HepG2 (cell line): ENCODE measurements around the gene MMP3. TPM values are rescaled to one million over a fixed set of nuclear protein-coding genes. Genes with fewer than 3 reads are reported as not detected.

Source experiments
- ATAC-seq: fragments of 200-7000 bp; cut with Tn5 transposase; 3 replicates; pipeline ENCODE4 v1.9.1; 2020; ENCODE audit warnings: mild to moderate bottlenecking, moderate library complexity
- BruUV-seq: library from RNA; stranded (reverse); fragments of 400-500 nt; replicated peaks from 2 replicates; lab custom pipeline; 2021; lab: Mats Ljungman, UMichigan
- CTCF ChIA-PET: fragments of 300-600 bp; formaldehyde crosslinking; extraction: SDS; loops from one replicate; lab custom pipeline; 2021; ENCODE audit warnings: low total read pairs, inconsistent platforms, low intra/inter-chr PET ratio; lab: Yijun Ruan, JAX
- POLR2A ChIA-PET: fragments of 350-600 bp; sonication (Branson Sonifier 250); formaldehyde crosslinking; loops from one replicate; lab custom pipeline; 2020; ENCODE audit warnings: antibody characterized with exemption, inconsistent platforms; lab: Yijun Ruan, JAX
- DNase-seq: peaks from one replicate; pipeline ENCODE4 v3.0.0-alpha.2; 2015; ENCODE audit warnings: low spot score
- FAIRE-seq: peaks from 3 replicates; lab custom pipeline; 2011; peaks lifted over from hg19 to GRCh38; lab: Jason Lieb, UNC
- H2AFZ ChIP-seq: one replicate; pipeline ENCODE4 v1.6.1; 2011; ENCODE audit warnings: low read length, inconsistent platforms
- H3K27ac ChIP-seq: fragments of 300-600 bp; 3 replicates; pipeline ENCODE4 v1.8.0; 2011; ENCODE audit warnings: mixed run types, mild to moderate bottlenecking, mixed read lengths, low read length, inconsistent platforms; ENCODE audit not compliant: insufficient read depth; ENCODE audit errors: extremely low read length
- H3K27me3 ChIP-seq, 2 experiments: fragments of 200-600 bp in 1 of 2; 2 replicates in 1 of 2; 3 replicates in 1 of 2; pipeline versions ENCODE4 v1.6.0 to v1.8.0; 2011; ENCODE audit warnings: low read length in 2 of 2, mild to moderate bottlenecking in 2 of 2, moderate library complexity in 2 of 2, inconsistent platforms in 1 of 2; ENCODE audit not compliant: insufficient read depth in 2 of 2, control insufficient read depth in 1 of 2
- H3K36me3 ChIP-seq, 2 experiments: fragments of 200-600 bp in 1 of 2; replicated peaks in 1 of 2; 2 replicates in 1 of 2; 3 replicates in 1 of 2; pipeline versions ENCODE4 v1.5.1 to v1.8.0; 2011; ENCODE audit warnings: low read length in 2 of 2, inconsistent platforms in 1 of 2; ENCODE audit not compliant: insufficient read depth in 2 of 2, control insufficient read depth in 1 of 2
- H3K4me1 ChIP-seq: 2 replicates; pipeline ENCODE4 v1.5.1; 2012; ENCODE audit warnings: low read length, inconsistent platforms; ENCODE audit not compliant: insufficient read depth
- H3K4me2 ChIP-seq: 2 replicates; pipeline ENCODE4 v1.6.0; 2011; ENCODE audit warnings: low read depth, low read length, inconsistent platforms
- H3K4me3 ChIP-seq, 3 experiments: fragments of 200-600 bp in 1 of 3; sonication (generic), shearing (Covaris generic) in 1 of 3; replicated peaks in 1 of 3; 2 replicates each; pipeline ENCODE4 v1.5.1; 2011 to 2016; ENCODE audit warnings: low read length in 3 of 3, inconsistent platforms in 2 of 3, low read depth in 2 of 3, mild to moderate bottlenecking in 2 of 3, control low read depth in 1 of 3, mixed read lengths in 1 of 3; ENCODE audit not compliant: insufficient read depth in 1 of 3
- H3K79me2 ChIP-seq: one replicate; pipeline ENCODE4 v1.6.1; 2011; ENCODE audit warnings: low read length, inconsistent platforms; ENCODE audit not compliant: insufficient read depth
- H3K9ac ChIP-seq: 2 replicates; pipeline ENCODE4 v1.6.0; 2011; ENCODE audit warnings: mild to moderate bottlenecking, low read depth, low read length, inconsistent platforms; ENCODE audit not compliant: insufficient read depth
- H3K9me3 ChIP-seq: 2 replicates; pipeline ENCODE4 v1.5.1; 2012; ENCODE audit warnings: mild to moderate bottlenecking, low read length
- H4K20me1 ChIP-seq: 2 replicates; pipeline ENCODE4 v1.6.0; 2011; ENCODE audit warnings: inconsistent platforms, mild to moderate bottlenecking, low read length, moderate library complexity; ENCODE audit not compliant: insufficient read depth
- CTCF ChIP-seq: sonication (generic); formaldehyde crosslinking; IDR thresholded peaks from 2 replicates; pipeline ENCODE4 v1.5.0; 2020; ENCODE audit warnings: mild to moderate bottlenecking, missing genetic modification reagents, moderate library complexity
- HMG20A ChIP-seq: IDR thresholded peaks from 2 replicates; pipeline ENCODE4 v1.6.1; 2016; ENCODE audit warnings: borderline replicate concordance
- NCOA5 ChIP-seq: sonication (generic); formaldehyde crosslinking; IDR thresholded peaks from 2 replicates; pipeline ENCODE4 v1.4.0; 2020; ENCODE audit warnings: missing genetic modification reagents
- RAD21 ChIP-seq: fragments of 450-650 bp; formaldehyde crosslinking; IDR thresholded peaks from 2 replicates; pipeline ENCODE4 v1.5.0; 2020; ENCODE audit warnings: mild to moderate bottlenecking
- SNAPC2 ChIP-seq: sonication (generic); formaldehyde crosslinking; IDR thresholded peaks from 2 replicates; pipeline ENCODE4 v1.8.1; 2022; ENCODE audit warnings: mild to moderate bottlenecking, missing genetic modification reagents
- STAG1 ChIP-seq: sonication (generic); formaldehyde crosslinking; IDR thresholded peaks from 2 replicates; pipeline ENCODE4 v1.4.0; 2020; ENCODE audit warnings: missing genetic modification reagents
- TCF12 ChIP-seq, 2 experiments: fragments of 450-650 bp in 1 of 2; sonication (generic) in 1 of 2; formaldehyde crosslinking in 1 of 2; IDR thresholded peaks; 2 replicates each; pipeline versions ENCODE4 v1.6.1 to v1.8.0; 2017 to 2022; ENCODE audit warnings: antibody characterized with exemption in 1 of 2, mild to moderate bottlenecking in 1 of 2, missing genetic modification reagents in 1 of 2, moderate library complexity in 1 of 2
- ZNF652 ChIP-seq: IDR thresholded peaks from 2 replicates; pipeline ENCODE4 v1.6.1; 2016; ENCODE audit warnings: low read depth, borderline replicate concordance
- ZNF850 ChIP-seq: sonication (generic); formaldehyde crosslinking; conservative IDR thresholded peaks from 2 replicates; pipeline ENCODE4 v1.9.0; 2021; ENCODE audit warnings: mild to moderate bottlenecking, missing genetic modification reagents
- ZSCAN29 ChIP-seq: sonication (generic); formaldehyde crosslinking; conservative IDR thresholded peaks from 2 replicates; pipeline ENCODE4 v1.4.0; 2020; ENCODE audit warnings: mild to moderate bottlenecking, missing genetic modification reagents
- WGBS: methylation state at CpG from one replicate; pipeline ENCODE4 v1.1.6; 2017; ENCODE audit warnings: low lambda C conversion rate; 5-methylcytosine and 5-hydroxymethylcytosine counted together
- in situ Hi-C: cut with HindIII; loops from 2 replicates; pipeline ENCODE4 v1.10.0; 2017; ENCODE audit warnings: low pct_unique_long_range_greater_than_20kb; ENCODE audit not compliant: extremely low pct_ligation_motif_present
- intact Hi-C: fragments of 100-400 bp; cut with micrococcal nuclease; formaldehyde crosslinking; loops from one replicate; pipeline ENCODE4 v1.10.0; 2022; ENCODE audit not compliant: unreplicated experiment
- polyA plus RNA-seq, 8 experiments: library from polyadenylated mRNA; depleted of rRNA in 3 of 8; stranded (reverse) in 7 of 8; unstranded in 1 of 8; fragments of >200 nt; fragmentation: Illumina TruSeq in 4 of 8; extraction: Trizol in 4 of 8; gene quantifications; 2 replicates each; pipeline versions ENCODE4 v1.2.1 to v1.2.3, GENCODE V29; 2011 to 2016; ENCODE audit warnings: low read depth in 4 of 8, missing spikeins in 1 of 8, mixed read lengths in 1 of 8; ENCODE audit not compliant: insufficient read depth in 1 of 8
- total RNA-seq, 5 experiments: library from RNA; depleted of rRNA; stranded (reverse); fragments of >200 nt; fragmentation: Illumina TruSeq; extraction: Trizol; gene quantifications; 2 replicates each; pipeline ENCODE4 v1.2.3, GENCODE V29; 2016; ENCODE audit warnings: low read depth in 1 of 5

The MMP3 gene
- total and polyA plus RNA-seq, 2 of the 13 experiments (the other 11 are each of a cell fraction or from before 2014, with no cell fraction given): 1.2 to 1.5 TPM

DNA sequence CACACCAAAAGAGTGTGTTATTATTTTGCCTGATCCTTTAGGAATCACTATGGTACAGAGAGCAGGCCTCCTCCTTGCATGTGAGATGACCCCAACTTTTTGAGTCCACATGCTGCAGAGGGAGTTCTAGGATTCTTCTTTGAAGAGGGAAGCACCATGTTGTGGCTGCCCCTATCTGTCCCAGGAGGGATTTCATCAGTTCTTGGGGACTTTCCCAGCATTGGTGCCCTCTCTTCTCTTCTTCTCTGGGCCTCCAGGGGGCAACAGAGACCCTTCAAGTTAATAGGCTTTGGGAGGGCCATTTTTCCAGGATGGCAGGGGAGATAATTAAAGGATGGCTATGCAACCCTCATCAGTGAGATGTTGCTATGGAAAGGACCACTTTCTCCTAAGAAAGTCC, 49.0 kb downstream of the MMP3 start:
- H2AFZ ChIP-seq: no peak overlapping the region
- H3K4me3 ChIP-seq: no peak overlapping the region
- ChIA-PET CTCF (no interaction called here), POLR2A (no interaction called here)
- intact Hi-C loops: no loop called here
- H3K4me1 ChIP-seq: no peaks in the 10 kb centered on the region
- in situ Hi-C loops: no loop called here
- FAIRE-seq: no peak
- peaks cover 0 to 4% of the 10 kb centered on the region in 2 experiments; a peak in 2 of 5 replicates for H3K27me3 ChIP-seq
- peak; percentile 44 for DNase-seq
- no peaks in the 10 kb centered on the region for H3K9me3 ChIP-seq
- H3K27ac ChIP-seq: no peak overlapping the region
- TF ChIP-seq CTCF (CRISPR knock-in tag) (peak; percentile 39), ZNF652 (CRISPR knock-in tag) (no peak), STAG1 (CRISPR knock-in tag) (peak; percentile 28), HMG20A (CRISPR knock-in tag) (no peak)
- no peaks in the 10 kb centered on the region for H4K20me1 ChIP-seq
- no peak overlapping the region for H3K9ac ChIP-seq
- H3K4me2 ChIP-seq: no peak overlapping the region
- H3K79me2 ChIP-seq: no peaks in the 10 kb centered on the region
- no TSS peak for BruUV-seq
- peak; percentile 96 for ATAC-seq
- H3K36me3 ChIP-seq: no peaks in the 10 kb centered on the region

GRCh38 chr11:102793677-102794290, 49.6 kb downstream of the MMP3 start:
- no TSS peak for BruUV-seq
- ChIA-PET CTCF (no interaction called here), POLR2A (no interaction called here)
- DNase-seq: no peak
- ATAC-seq: no peak
- no peak for FAIRE-seq
- Histone ChIP-seq H3K9me3 (no peaks in the 10 kb centered on the region), H3K4me1 (no peaks in the 10 kb centered on the region), H3K9ac (no peak overlapping the region), H3K4me3 (no peak overlapping the region), H2AFZ (no peak overlapping the region), H3K79me2 (no peaks in the 10 kb centered on the region), H3K27ac (no peak overlapping the region), H4K20me1 (no peaks in the 10 kb centered on the region), H3K27me3 (peaks cover 0 to 4% of the 10 kb centered on the region in 2 experiments; a peak in 2 of 5 replicates), H3K36me3 (no peaks in the 10 kb centered on the region), H3K4me2 (no peak overlapping the region)
- intact Hi-C loops (no loop called here), in situ Hi-C loops (no loop called here)
- TF ChIP-seq TCF12 (IDR thresholded peaks at IDR 0.05) (no peak), TCF12 (CRISPR knock-in tag; IDR thresholded peaks at IDR 0.05) (no peak), SNAPC2 (no peak), RAD21 (no peak), ZNF850 (CRISPR knock-in tag) (no peak), ZSCAN29 (CRISPR knock-in tag) (no peak), NCOA5 (CRISPR knock-in tag) (no peak)
- WGBS: 19% methylated on average over 4 of the region's 6 CpGs
